ENCODE results near the gene HELLS.
"Not testable (repeated sequence)": the region's sequence is repeated elsewhere in the genome, so short reads cannot be mapped to it uniquely, and the experiment has no call there.

Gene HELLS

DNA sequence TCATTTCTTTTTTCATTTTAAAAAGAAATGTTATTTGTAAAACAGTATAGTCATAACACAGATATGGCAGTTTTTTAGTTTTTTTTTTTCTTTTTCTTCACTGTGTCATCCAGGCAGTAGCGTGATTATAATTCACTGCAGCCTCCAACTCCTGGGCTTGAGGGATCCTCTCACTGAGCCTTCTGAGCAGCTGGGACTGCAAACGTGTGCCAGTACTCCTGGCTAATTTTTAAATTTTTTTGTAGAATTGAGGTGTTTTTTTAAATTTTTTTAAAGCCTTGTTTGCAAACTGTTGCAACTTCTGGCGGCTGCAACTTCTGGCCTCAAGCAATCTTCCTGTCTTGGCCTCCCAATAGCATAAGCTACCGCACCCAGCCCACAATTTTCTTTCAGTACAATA is 63.0 kb downstream of the HELLS start:
- no peak for DNase-seq

DNA sequence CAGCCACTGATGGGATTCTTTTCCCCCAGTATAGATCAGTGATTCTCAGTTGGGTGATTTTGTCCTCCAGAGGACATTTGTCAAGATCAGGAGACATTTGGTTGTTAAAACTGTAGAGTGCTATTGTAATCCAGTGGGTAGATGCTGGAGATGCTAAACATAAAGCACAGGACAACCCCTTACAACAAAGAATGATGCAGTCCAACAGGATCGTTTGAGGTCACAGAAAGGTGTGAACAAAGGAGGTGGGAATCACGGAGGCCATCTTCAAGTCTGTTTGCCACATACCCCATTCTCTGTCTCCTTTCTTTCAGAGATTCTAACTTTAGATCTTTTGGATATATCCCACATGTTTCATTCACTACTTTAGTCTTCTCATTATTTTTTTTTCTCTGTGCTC is 69.0 kb downstream of the HELLS start:
- no peak for DNase-seq

DNA sequence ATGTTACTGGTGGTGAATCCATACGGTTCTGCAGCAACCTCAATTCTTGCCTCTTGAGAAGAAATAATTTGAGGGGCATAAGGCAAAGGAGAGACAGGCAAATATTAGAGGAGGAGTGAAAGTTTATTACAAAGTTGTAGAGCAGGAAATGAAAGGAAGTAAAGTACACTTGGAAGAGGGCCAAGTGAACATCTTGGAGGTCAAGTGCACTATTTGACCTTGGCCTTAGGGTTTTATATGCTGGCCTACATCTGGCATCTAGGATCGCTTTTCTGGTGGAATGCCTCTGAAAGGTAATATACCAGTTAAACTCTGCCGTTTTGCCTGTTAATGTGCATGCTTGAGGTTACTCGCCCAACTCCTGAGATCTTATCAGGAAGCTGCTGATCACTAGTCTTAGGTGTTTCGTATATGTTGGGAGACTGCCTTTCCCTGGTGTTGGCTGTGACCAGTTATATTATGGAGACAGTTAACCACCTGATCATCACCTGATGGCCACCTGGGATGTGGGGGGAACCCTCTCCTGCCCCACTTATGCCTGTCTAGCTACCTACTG is 71.9 kb downstream of the HELLS start:
- no peak for DNase-seq

DNA sequence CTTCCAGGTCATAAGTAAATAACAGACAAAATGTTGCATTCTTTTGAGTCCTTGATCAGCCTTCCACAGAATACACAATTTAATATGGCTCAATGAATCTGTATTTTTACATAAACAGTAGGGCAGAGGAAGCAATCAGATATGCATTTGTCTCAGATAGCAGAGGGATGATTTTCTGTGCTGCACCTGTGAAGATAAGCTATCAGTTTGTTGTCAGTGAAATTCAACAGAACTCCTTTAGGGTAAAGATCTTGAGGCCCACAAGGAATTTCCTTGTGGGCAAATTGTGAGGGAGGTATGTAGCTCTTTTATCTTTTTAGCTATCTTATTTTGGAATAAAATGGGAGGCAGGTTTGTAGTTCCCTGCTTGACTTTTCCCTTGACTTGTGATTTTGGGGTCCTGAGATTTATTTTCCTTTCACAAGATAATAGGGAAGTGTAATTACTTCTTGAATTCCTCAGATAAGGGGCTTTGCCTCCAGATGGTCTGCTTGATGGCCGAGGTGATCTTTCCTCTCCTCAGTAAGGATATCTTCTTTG is 77.1 kb downstream of the HELLS start:
- DNase-seq, result no peak

DNA sequence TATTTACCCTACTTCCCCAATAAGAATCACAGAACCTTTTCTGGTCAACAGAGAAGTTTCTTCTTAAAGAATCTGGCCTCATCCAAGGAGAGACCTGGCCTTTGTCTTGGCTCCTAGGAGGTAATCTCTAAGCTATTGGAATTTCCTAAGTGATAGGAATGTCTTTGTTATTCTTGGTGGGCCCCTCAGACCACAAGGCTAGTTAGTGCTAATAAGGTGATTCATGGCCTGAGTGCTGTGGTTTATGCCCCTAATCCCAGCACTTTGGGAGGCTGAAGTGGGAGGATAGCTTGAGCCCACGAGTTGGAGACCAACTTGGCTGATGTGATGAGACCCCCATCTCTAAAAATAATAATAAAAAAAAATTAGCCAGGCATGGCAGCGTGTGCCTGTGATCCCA is 78.0 kb downstream of the HELLS start:
- DNase-seq, result no peak

DNA sequence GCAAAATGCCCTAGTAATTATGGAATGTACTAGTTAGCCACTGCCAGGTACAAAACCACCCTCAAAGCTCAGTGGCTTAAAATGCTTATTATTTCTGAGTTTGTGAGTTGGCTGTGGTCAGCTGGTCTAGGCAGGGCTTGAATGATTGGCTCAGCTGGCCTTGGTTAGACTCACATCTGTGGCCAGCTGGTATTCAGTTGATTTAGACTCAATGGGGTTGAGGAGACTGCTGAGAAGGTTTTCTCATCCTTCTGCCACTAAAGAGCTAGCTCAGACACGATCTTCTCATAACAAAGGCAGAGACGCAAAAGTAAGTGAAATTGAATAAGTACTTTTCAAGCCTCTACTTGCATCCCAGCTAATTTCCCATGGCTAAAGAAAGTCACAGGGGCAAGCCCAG is 80.9 kb downstream of the HELLS start:
- DNase-seq, result no peak

DNA sequence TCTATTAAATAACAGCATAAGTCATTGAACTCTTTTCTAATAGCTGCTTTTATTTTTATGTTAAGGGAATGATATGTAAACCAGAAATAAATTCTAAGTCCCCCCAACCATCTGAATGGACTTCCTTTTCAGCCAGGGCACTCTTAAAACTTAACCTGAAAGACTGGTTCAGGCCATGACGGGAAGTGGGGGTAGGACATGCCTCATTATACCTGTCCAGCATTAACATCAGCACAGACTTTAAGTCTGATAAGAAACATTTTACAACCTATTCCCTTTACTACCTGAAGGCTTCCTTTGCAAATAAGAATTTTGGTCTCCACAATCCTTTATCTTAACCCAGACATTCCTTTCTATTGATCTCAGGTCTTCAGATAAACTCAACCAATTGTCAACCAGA is 81.9 kb downstream of the HELLS start:
- no peak for DNase-seq

DNA sequence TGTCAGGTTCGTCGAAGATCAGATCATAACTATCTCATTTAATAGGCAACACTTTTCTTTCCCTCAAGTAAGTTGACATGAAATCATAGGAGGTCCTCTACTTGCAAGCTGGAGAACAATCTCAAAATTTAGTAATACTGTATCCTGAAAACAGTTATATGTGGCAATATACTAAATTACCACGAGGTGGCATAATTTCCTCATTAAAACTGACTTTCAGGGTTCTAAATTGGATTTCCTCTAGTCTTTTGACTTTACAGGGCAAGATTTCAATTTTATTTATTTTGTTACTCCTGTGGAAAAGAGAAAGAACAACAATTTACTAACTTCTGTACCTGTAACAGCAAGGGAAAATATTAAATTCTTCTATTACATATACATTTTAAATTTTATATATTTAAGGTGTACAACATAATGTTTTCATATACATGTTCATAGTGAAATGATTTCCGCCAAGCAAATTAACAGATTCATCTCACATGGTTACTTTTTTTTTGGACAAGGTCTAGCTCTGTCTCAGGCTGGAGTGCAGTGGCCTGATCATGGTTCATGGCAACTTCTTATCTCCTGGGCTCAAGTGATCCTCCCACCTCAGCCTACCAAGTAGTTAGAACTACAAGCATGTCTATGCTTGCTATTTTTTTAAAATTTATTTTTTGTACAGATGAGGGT is 84.6 kb downstream of the HELLS start:
- DNase-seq, result no peak

DNA sequence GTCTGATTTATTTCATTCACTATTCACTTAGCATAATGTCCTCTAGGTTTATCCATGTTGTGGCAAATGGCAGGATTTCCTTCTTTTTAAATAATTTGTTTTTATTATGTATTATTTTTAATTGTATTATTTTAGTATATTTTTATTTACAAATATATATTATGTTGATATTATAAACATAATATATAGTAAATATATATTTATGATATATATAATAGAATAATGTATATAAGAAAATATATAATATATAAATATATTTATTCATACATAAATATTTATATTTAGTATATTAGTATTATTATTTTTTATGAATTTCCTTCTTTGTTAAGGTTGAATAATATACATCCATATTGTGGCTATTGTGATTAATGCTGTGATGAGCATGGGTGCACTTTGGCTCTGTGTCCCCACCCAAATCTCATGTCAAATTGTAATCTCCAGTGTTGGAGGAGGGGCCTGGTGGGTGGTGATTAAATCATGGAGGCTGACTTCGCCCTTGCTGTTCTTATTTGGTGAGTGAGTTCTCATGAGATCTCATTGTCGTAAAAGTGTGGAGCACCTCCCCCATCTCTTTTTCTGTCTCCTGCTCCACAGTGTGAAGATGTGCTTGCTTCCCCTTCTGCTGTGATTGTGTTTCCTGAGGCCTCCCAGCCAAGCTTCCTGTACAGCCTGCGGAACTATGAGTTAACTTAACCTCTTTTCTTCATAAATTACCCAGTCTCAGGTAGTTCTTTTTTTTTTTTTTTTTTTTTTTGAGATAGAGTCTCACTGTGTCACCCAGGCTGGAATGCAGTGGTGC is 85.7 kb downstream of the HELLS start:
- DNase-seq, result no peak

DNA sequence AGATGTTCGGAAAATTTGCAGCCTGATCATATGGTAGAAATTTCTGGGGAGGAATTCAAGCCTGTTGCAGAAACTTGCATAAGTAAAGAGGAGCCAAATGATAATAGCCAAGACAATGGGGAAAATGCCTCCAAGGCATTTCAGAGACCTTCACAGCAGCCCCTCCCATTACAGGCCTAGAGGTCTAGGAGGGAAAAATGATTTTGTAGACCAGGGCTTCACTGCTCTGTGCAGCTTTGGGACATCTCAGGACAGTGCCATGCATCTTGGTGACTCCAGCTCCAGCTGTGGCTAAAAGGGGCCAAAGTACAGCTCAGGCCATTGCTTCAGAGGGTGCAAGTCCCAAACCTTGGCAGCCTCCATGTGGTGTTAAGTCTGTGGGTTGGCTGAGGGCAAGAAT is 87.4 kb downstream of the HELLS start:
- no peak for DNase-seq

DNA sequence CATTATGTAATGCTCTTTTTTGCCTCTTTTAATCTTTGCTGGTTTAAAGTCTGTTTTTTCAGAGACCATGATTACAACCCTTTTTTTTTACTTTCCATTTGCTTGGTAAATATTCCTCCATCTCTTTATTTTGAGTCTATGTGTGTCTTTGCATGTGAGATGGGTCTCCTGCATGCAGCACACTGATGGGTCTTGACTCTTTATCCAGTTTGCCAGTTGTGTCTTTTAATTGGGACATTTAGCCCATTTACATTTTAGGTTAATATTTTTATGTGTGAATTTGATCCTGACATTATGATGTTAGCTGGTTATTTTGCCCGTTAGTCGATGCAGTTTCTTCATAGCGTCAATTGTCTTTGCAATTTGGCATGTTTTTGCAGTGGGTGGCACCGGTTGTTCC is 92.5 kb downstream of the HELLS start:
- DNase-seq, result not testable (repeated sequence)

DNA sequence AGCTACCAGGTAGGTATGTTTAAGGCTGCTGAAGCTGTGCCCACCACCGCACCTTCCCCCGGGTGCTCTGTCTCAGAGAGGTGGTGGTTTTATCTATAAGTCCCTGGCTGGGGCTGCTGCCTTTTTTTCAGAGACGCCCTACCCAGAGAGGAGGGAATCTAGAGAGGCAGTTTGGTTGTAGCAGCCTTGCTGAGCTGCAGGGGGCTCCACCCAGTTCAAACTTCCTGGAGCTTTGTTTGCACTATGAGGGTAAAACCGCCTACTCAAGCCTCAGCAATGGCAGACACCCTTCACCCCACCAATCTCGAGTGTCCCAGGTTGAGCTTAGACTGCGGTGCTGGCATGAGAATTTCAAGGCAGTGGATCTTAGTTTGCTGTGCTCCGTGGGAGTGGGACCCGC is 94.3 kb downstream of the HELLS start:
- no peak for DNase-seq

DNA sequence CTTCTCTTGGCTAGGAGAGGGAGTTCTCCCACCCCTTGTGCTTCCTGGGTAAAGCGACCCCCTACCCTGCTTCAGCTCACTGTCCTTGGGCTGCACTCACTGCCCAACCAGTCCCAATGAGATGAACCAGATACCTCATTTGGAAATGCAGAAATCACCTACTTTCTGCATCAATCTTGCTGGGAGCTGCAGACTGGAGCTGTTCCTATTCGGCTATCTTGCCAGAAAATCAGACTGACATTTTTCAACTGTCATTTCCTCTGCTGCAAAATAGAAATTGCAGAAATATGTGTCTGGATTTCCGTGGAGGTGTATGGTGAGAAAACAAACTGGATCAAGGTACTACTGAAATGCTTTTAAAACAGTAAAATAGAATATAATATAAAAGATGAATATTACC is 95.0 kb downstream of the HELLS start:
- no peak for DNase-seq

DNA sequence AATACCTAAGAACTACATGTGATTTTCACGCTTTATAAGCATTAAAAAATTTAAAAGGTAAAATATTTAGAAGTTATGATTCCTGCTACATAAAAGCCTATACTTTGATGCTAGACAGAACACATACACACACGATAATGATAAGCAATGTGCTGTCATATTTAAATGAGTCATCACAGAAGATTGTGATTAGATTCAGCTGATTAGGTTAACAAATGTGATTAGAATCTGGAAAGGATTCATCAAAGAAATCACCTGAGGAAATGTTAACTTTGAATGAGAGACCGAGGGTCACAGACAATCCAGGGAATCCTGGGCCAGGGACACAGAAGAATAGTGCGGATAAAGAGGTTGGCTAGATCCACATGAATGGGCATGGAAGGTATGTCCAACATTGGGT is 95.9 kb downstream of the HELLS start:
- no peak for DNase-seq

DNA sequence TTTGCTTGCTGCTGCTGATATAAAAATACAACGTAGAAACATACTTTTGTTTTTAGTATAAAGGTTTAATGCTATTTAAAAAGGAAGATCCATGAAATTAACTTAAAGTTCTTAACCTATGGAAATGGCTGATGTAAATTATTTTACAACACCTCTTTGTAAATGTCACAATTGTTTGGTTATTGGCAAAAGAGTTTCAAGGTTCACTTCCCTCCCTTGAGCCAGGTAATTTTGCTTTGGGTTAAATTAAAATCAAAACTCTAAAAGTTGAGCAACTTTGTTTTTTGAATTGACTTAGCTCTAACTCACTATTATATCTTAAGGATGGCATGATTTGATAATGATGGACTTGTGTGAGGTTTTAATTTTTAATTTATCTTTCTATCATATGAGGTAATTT is 98.8 kb downstream of the HELLS start:
- no peak for DNase-seq

DNA sequence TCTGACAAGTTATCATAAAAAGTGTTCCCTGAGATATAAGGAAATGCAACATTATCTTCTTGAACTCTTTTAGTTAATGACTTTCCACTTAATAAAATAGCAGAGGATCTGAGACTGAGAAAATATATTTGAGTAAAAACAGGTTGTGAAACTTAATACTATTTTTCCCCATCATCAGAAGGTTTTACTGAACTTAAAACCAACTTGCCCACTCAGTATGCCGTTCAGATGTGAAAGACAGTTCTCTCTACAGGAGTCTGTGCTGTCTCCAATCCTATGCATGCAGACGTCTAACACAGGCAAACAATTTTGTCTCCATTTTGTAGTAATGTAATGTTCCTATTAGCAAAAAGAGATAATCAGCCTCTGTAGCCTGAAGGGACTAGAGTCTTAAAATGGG is 99.7 kb downstream of the HELLS start:
- no peak for DNase-seq

Data from activated effector memory CD4-positive, alpha-beta T cell treated with Interleukin-2 at 50 U/mL for 16 hours (primary cell).